Measurements from ENCODE around the gene BMAL1.

BMAL1 gene

GRCh38 chr11:13297308-13297916 lies 19.8 kb downstream of the BMAL1 start:
- no peak overlapping the region for H3K9ac ChIP-seq (ENCODE audit: low read length)
- H3K4me3 ChIP-seq (ENCODE audit: low read length): no peak overlapping the region
- H3K9me3 ChIP-seq (ENCODE audit: control insufficient read depth, low read length): no peaks in the 10 kb centered on the region
- no peaks in the 10 kb centered on the region for H3K36me3 ChIP-seq (ENCODE audit: control insufficient read depth, insufficient read depth, low read length)
- no peaks in the 10 kb centered on the region for H3K27me3 ChIP-seq (ENCODE audit: control insufficient read depth, insufficient read depth, low read length)
- no peaks in the 10 kb centered on the region for H3K4me1 ChIP-seq (ENCODE audit: control insufficient read depth, insufficient read depth, low read length)

DNA sequence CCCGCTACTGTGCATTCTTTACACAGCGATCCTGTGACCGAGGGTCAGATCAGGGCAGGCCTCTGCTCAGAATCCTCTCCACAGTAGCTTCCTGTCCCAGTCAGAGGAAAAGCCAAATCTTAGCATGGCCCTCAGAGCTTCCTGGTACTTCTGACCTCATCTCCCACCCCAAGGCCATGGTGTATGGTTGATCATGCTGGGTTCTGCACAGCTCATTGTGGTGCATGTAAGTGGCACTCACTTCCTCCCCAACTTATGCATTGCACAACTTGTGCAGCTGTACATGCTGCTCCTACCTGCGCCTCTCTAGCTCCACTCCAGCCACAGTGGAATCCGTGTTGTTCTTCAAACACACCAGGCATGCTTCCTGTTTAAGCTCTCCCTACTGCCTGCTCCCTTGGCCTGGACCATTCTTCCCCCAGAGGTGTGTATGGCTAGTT lies 20.3 kb downstream of the BMAL1 start:
- Histone ChIP-seq H3K27me3 (ENCODE audit: control insufficient read depth, insufficient read depth, low read length) (no peaks in the 10 kb centered on the region), H3K4me3 (ENCODE audit: low read length) (no peak overlapping the region), H3K36me3 (ENCODE audit: control insufficient read depth, insufficient read depth, low read length) (no peaks in the 10 kb centered on the region), H3K9ac (ENCODE audit: low read length) (no peak overlapping the region), H3K4me1 (ENCODE audit: control insufficient read depth, insufficient read depth, low read length) (no peaks in the 10 kb centered on the region), H3K9me3 (ENCODE audit: control insufficient read depth, low read length) (no peaks in the 10 kb centered on the region)

DNA sequence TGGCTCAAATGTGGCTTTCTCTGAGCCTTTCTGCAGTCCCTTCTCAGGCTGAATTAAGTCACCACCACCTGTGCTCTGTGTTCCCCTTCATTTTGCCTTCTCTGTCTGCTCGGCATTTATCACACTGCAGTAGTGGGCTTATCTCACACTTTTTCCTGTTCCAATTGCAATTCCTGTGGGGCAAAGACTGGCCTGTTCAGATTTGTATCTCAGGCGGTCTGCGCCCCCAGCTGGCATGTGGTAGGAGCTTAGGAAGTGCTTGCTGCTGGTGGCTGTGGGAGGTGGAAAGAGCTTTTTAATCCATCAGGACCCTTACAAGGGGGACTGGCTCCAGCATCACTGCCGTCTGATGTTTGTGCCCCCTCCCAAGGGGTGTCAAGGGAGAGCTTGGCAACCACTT lies 21.2 kb downstream of the BMAL1 start:
- Histone ChIP-seq H3K9me3 (ENCODE audit: control insufficient read depth, low read length) (no peaks in the 10 kb centered on the region), H3K4me3 (ENCODE audit: low read length) (no peak overlapping the region), H3K9ac (ENCODE audit: low read length) (no peak overlapping the region), H3K36me3 (ENCODE audit: control insufficient read depth, insufficient read depth, low read length) (no peaks in the 10 kb centered on the region), H3K27me3 (ENCODE audit: control insufficient read depth, insufficient read depth, low read length) (no peaks in the 10 kb centered on the region), H3K4me1 (ENCODE audit: control insufficient read depth, insufficient read depth, low read length) (no peaks in the 10 kb centered on the region)

GRCh38 chr11:13301522-13301921 lies 23.9 kb downstream of the BMAL1 start:
- Histone ChIP-seq H3K9ac (ENCODE audit: low read length) (no peak overlapping the region), H3K27me3 (ENCODE audit: control insufficient read depth, insufficient read depth, low read length) (no peaks in the 10 kb centered on the region), H3K4me1 (ENCODE audit: control insufficient read depth, insufficient read depth, low read length) (no peaks in the 10 kb centered on the region), H3K9me3 (ENCODE audit: control insufficient read depth, low read length) (no peaks in the 10 kb centered on the region), H3K36me3 (ENCODE audit: control insufficient read depth, insufficient read depth, low read length) (no peaks in the 10 kb centered on the region), H3K4me3 (ENCODE audit: low read length) (no peak overlapping the region)

DNA sequence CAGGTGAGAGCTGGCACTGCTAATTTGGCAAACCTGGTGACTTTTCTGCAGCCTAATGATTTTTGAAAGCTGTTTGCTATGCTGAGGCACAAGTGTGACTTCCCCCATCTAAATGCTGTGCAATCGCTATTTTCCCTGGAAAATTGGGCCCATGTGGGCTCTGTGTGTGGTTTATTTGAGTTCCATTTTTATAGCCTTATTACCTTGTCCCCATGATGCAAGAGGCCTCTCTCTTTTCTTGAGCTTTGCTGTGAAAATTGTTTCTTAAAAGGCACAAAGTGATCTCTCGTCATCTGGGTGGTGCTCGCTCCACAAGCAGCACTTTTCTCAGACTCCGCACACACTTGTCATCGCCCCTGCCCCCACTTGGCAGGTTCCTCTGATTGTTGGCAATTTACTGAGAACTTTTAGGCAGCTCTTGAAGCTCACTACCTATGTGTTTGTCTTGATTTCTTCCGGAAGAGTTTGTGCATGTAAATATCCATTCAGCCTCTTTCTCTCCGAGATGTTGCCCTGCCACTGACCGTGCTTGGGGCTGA lies 24.9 kb downstream of the BMAL1 start:
- Histone ChIP-seq H3K4me1 (ENCODE audit: control insufficient read depth, insufficient read depth, low read length) (no peaks in the 10 kb centered on the region), H3K9me3 (ENCODE audit: control insufficient read depth, low read length) (no peaks in the 10 kb centered on the region), H3K9ac (ENCODE audit: low read length) (no peak overlapping the region)

DNA sequence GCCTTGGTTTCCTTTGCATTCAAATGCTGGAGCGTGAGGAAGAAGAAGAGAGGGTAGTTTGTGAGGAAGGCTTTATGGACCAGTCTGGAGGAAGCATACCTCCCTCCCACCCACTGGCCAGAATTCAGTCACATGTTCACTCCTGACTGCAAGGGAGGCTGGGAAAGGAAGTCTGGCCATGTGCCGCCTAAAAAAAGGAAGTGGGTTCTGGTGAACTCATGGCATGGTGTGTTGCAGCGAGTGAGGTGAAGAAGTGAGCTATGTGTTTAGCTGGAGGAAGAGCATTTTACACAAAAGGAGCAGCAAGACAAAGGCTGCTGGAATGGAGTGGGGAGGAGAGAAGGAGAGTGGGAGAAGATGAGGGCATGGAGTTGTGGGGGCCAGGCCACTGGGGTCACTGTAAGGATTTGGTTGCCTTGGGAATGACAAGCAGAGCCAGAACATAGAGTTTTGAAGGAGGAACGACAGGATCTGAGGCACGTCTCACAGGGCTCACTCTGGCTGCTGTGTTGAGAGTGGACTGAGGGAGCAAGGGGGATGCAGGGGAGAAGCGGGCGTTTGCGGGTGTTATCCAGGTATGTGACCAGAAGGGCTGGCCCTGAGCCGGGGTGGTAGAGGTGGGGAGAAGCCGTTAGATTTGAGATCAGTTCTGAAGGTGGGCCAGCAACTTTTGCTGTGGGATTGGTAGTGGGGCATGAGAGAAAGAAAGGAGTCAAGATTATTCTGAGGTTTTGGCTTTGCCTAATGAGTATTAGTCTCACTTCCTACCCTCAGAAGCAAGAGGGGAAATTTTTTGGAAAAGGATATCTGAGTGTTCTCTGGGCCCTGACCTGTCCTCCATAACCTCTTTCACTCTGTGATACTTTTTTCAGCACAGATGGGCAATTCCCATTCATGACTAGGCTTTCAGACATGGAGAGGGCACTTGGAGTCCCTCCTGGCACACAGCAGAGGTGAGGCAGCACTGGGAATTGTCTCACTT lies 26.4 kb downstream of the BMAL1 start:
- H3K9me3 ChIP-seq (ENCODE audit: control insufficient read depth, low read length): no peaks in the 10 kb centered on the region
- H3K9ac ChIP-seq (ENCODE audit: low read length): no peak overlapping the region
- no peaks in the 10 kb centered on the region for H3K4me1 ChIP-seq (ENCODE audit: control insufficient read depth, insufficient read depth, low read length)
- H3K36me3 ChIP-seq (ENCODE audit: control insufficient read depth, insufficient read depth, low read length): no peaks in the 10 kb centered on the region
- H3K27me3 ChIP-seq (ENCODE audit: control insufficient read depth, insufficient read depth, low read length): no peaks in the 10 kb centered on the region
- no peak overlapping the region for H3K4me3 ChIP-seq (ENCODE audit: low read length)

More for the DNA sequence above, 24.9 kb downstream of the BMAL1 start:
- Histone ChIP-seq H3K27me3 (ENCODE audit: control insufficient read depth, insufficient read depth, low read length) (no peaks in the 10 kb centered on the region), H3K36me3 (ENCODE audit: control insufficient read depth, insufficient read depth, low read length) (no peaks in the 10 kb centered on the region), H3K4me3 (ENCODE audit: low read length) (no peak overlapping the region)

DNA sequence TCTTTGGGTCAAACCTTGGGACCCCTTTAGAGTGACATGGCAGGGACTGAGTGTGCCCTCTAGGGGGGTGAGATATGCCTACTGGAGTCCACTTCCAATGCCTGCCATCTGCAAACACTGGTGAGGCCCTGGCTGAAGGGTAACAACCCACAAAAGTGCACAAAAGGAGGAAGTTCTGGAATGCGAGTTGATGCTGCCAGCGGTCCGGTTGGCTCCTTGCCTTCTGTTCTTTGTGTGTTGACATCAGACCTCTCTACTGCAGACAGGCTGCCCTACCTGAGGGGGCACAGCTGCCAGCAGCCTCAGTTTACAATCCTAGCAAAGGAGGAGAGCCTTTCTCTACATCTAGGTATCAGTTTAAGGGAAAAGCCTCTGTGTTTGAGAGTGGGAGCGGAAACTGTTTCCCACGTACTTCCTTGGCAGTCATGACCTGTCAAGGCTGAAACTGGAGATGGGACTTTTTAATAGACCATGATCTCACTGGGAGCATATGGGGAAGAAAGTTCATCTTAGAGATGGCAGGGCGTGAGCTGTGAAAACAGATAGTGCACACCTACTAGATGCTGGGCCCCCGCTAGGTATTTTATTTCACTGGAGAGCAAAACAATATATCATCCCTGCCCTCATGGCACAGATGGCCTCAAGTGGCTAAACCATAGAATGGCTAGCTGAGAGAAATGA lies 27.2 kb downstream of the BMAL1 start:
- Histone ChIP-seq H3K9ac (ENCODE audit: low read length) (no peak overlapping the region), H3K4me1 (ENCODE audit: control insufficient read depth, insufficient read depth, low read length) (no peaks in the 10 kb centered on the region), H3K4me3 (ENCODE audit: low read length) (no peak overlapping the region), H3K36me3 (ENCODE audit: control insufficient read depth, insufficient read depth, low read length) (no peaks in the 10 kb centered on the region), H3K27me3 (ENCODE audit: control insufficient read depth, insufficient read depth, low read length) (no peaks in the 10 kb centered on the region), H3K9me3 (ENCODE audit: control insufficient read depth, low read length) (no peaks in the 10 kb centered on the region)

- Histone ChIP-seq H3K4me1 (ENCODE audit: control insufficient read depth, insufficient read depth, low read length) (peaks cover 36% of the 10 kb centered on the region), H3K9ac (ENCODE audit: low read length) (no peak overlapping the region), H3K4me3 (ENCODE audit: low read length) (no peak overlapping the region), H3K36me3 (ENCODE audit: control insufficient read depth, insufficient read depth, low read length) (no peaks in the 10 kb centered on the region), H3K27me3 (ENCODE audit: control insufficient read depth, insufficient read depth, low read length) (no peaks in the 10 kb centered on the region), H3K9me3 (ENCODE audit: control insufficient read depth, low read length) (no peaks in the 10 kb centered on the region)
Measured at GRCh38 chr11:13308704-13309103, 31.1 kb downstream of the BMAL1 start.

DNA sequence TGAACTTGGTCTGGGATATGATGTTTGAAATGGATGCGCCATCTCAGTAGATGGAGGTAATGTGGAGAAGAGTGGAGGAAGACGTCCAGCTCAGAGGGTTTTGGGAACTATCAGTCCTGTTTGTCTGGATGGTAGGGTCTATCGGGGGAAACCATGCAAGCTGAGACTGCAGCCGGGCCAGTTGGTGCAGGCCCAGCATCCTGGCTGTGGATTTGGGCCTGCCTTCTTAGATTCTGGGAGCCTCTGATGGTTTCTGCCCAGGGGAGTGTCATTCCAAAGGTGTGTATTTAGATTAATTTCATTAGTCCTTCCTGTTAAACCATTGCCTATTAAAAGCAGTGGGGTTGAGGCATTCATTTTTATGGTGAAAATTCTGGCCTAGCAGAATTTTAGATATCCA lies 31.6 kb downstream of the BMAL1 start:
- no peaks in the 10 kb centered on the region for H3K27me3 ChIP-seq (ENCODE audit: control insufficient read depth, insufficient read depth, low read length)

DNA sequence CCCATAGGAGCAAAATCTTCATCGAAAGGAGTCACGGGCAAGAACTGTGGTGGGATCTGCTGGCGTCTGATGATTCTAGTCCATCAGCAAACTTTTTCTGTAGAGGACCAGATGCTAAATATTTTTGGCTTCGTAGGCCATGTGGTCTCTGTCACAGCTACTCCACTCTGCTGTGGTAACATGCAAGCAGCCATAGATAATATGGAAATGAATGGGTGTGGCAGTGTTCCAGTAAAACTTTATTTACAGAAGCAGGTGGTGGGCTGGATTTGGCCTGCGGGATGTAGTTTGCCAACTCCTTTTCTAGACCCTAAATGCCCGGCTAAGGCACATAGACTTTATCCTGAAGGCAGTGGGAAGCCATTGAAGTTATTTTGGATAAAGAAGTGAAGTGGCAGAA lies 32.9 kb downstream of the BMAL1 start:
- peaks cover 53% of the 10 kb centered on the region for H3K4me1 ChIP-seq (ENCODE audit: control insufficient read depth, insufficient read depth, low read length)
- H3K9me3 ChIP-seq (ENCODE audit: control insufficient read depth, low read length): no peaks in the 10 kb centered on the region
- H3K4me3 ChIP-seq (ENCODE audit: low read length): no peak overlapping the region
- H3K27me3 ChIP-seq (ENCODE audit: control insufficient read depth, insufficient read depth, low read length): no peaks in the 10 kb centered on the region
- H3K9ac ChIP-seq (ENCODE audit: low read length): no peak overlapping the region
- H3K36me3 ChIP-seq (ENCODE audit: control insufficient read depth, insufficient read depth, low read length): no peaks in the 10 kb centered on the region

More for the DNA sequence above, 31.6 kb downstream of the BMAL1 start:
- H3K4me1 ChIP-seq (ENCODE audit: control insufficient read depth, insufficient read depth, low read length): peaks cover 40% of the 10 kb centered on the region
- no peaks in the 10 kb centered on the region for H3K36me3 ChIP-seq (ENCODE audit: control insufficient read depth, insufficient read depth, low read length)
- no peak overlapping the region for H3K4me3 ChIP-seq (ENCODE audit: low read length)
- no peak overlapping the region for H3K9ac ChIP-seq (ENCODE audit: low read length)
- H3K9me3 ChIP-seq (ENCODE audit: control insufficient read depth, low read length): no peaks in the 10 kb centered on the region

DNA sequence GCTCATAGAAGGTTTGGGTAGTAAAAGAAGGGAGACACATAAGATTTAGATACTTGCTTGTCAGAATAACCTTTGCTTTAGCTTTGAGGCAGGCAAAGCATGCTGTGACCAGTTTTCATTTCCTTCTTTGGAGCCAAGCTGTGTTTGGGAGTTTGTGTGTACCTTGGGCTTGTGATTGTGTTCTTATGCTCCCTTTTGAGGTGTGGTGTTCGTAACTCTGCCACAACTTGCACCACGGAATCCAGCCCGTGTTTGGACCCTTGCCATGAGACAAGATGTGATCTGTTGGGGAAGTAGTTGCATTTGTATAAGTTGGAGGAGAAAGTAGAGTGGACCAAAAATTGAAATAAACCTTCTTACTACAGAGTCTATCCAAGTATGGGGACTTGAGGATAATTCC lies 34.0 kb downstream of the BMAL1 start:
- H3K27me3 ChIP-seq (ENCODE audit: control insufficient read depth, insufficient read depth, low read length): no peaks in the 10 kb centered on the region
- H3K4me3 ChIP-seq (ENCODE audit: low read length): no peak overlapping the region
- H3K9me3 ChIP-seq (ENCODE audit: control insufficient read depth, low read length): no peaks in the 10 kb centered on the region
- H3K9ac ChIP-seq (ENCODE audit: low read length): no peak overlapping the region
- peaks cover 64% of the 10 kb centered on the region for H3K4me1 ChIP-seq (ENCODE audit: control insufficient read depth, insufficient read depth, low read length)
- H3K36me3 ChIP-seq (ENCODE audit: control insufficient read depth, insufficient read depth, low read length): no peaks in the 10 kb centered on the region

Data from mucosa of stomach (tissue), 1 donor.